GM21423 (cell line): ENCODE results near the gene SLC35B4.

Experiments
- ATAC-seq: cut with Tn5 transposase; IDR thresholded peaks from one replicate; pipeline ENCODE4 v1.9.1; 2021; ENCODE audit warnings: mild to moderate bottlenecking, moderate library complexity; ENCODE audit not compliant: unreplicated experiment

SLC35B4 gene, protein sequence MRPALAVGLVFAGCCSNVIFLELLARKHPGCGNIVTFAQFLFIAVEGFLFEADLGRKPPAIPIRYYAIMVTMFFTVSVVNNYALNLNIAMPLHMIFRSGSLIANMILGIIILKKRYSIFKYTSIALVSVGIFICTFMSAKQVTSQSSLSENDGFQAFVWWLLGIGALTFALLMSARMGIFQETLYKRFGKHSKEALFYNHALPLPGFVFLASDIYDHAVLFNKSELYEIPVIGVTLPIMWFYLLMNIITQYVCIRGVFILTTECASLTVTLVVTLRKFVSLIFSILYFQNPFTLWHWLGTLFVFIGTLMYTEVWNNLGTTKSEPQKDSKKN

DNA sequence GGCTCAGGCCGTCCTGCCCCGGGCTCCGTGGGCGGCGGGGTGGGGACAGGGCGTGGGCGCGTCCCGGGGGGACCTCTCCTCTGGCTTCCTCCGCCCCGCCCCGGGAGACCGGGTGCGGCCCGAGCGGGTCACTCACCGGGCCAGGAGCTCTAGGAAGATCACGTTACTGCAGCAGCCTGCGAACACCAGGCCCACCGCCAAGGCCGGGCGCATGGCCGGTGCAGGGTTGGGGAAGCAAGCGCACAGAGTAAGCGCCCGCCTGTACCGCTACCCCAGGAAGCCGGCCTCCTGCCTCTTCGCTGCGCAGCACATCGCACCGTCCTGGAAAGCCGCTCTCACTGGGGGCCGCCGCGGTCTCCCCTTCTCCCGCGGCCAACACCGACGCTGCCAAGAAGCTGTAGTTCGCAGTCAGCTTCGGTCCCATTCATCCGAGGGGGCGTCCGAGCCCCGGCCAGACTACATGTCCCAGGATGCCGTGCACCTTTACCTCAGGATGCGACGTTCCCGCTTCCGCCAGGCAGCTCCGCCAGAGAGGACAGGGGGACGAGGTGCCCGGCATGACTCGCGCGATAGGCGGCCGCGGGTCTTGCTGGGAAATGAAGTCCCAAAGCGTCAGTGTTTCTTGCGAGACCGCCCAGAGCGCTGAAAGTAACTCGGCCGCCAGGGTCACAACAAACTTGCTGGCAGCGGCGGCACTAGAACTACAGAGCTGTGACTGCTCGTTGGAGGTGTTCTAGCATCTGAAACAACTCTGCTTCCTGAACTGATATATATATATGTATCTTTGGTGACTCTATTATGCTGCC lies at the start of gene SLC35B4:
Gene SLC35B4 (minus strand): TSS at position 392 of the 806 bp plus-strand sequence. CDS start 179 bp downstream, at position 213.
- peak; percentile 99 for ATAC-seq

DNA sequence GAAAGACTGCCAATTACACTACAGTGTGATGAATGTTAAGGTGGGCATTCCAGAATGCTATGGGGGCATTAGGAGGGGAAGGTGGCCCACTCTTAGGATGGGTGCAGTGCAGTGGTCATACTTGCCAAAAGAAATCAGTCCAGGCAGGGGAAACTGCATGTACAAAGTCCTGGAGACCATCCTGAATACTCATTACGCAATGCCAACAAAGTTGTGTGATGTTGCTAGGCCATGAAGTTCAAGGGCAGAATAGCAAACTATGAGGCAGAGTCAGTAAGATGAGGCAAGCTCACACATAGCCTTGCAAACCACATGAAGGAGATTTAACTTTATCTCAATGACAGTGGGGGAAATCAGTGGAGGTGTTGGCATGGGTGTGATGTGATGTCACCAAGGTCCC lies 49.8 kb upstream of the SLC35B4 start:
- ATAC-seq, result no peak

DNA sequence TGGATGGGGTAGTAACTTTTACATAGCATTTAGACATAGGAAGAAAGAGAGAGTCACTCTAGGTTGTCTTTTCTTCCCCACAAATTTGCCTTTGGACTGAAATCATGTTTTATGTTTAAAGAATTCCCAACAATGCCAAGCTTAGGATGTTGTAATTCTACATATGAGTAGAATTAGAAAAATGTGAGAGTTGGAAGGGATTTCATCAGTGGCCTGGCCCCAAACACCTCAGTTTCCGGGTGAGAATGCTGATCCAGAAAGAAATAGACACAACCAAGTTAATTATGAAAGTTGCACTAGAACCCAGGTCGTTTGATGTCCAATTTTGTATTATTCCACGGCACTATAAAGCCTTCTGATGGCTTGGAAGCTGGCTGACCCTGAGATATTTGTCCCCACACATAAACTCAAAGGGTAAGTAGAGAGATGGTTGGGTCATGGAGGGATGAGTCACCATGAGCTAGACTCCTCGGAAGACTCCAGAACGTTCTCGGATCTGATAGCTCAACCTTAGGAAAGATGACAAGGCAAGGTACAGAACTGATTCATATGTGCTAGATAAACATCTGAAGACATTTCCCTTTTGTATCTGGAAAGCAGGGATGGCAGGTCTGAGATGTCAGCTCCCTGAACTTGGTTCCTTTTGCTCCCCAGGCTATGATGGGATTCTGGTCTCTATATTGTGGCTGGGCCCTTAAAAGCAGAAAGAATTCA lies 48.8 kb upstream of the SLC35B4 start:
- no peak for ATAC-seq

DNA sequence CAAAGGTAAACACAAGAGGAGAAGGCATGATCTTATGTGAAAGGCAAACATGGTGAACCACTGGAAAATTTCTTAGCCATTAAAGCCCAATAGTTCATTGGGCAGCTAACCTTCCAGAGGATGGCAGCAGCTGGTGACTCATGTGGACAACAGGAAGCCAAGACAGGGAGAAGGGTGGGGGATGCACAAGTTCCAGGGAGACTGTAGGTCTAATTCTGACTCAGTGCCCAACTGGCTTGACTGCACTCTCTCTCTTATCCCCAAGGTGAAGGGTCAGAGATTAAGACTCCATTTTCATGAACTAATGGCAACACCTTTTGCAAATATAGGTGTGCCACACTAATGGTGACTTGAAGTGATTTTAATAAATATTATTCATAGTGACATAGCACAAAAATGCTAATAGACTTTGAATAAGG lies 47.9 kb upstream of the SLC35B4 start:
- no peak for ATAC-seq

GRCh38 chr7:134362587-134363483 lies 46.1 kb upstream of the SLC35B4 start:
- ATAC-seq, result no peak

- no peak for ATAC-seq
Measured at GRCh38 chr7:134359787-134360432, 43.2 kb upstream of the SLC35B4 start.

GRCh38 chr7:134357486-134357885 lies 40.8 kb upstream of the SLC35B4 start:
- ATAC-seq, result no peak

GRCh38 chr7:134356421-134356936 lies 39.7 kb upstream of the SLC35B4 start:
- ATAC-seq, result no peak

DNA sequence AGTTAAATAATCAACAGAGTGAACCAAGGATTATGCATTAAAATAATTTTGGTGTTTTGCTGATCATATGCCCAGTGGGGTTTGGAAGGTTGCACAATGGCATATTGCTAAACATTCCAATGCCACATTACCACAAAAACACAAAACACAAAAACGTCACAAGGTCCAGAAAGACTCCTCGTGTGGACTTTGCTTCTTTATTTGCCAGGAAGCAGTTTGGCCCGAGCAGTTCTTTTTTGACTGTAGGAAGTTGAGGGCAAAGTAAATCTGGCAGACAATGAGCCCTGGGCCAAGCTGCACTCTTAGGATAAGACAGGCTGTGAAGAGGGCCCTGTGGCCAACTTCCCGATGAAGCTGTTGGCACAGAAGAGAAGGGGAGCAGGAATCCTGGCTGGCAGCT lies 39.2 kb upstream of the SLC35B4 start:
- no peak for ATAC-seq

DNA sequence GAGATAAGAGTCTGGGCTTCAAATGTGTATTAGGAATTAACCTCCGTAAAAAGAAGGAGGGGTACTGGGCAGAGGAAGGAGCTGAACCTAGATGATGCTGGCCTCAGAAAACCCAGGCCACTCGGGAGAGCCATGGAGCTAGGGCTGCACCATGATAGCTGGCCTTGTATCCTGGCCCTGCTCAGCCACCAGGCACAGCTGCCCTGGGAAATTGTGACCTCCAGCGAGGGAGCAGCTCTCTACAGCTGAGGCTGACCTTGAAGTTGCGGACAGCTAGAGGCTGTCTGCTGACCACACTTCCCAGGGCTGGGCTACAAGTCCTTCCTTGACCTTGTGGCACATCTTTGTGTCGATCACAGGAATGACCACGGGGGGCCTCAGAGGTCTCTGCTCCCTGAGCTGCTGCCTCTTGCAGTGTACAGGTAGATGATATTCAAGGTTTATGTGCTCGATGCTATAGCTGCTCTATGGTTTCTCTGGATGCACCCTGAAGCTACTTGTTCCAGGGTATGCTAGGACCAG lies 38.3 kb upstream of the SLC35B4 start:
- no peak for ATAC-seq

- ATAC-seq, result no peak
Measured at GRCh38 chr7:134353411-134353810, 36.7 kb upstream of the SLC35B4 start.

DNA sequence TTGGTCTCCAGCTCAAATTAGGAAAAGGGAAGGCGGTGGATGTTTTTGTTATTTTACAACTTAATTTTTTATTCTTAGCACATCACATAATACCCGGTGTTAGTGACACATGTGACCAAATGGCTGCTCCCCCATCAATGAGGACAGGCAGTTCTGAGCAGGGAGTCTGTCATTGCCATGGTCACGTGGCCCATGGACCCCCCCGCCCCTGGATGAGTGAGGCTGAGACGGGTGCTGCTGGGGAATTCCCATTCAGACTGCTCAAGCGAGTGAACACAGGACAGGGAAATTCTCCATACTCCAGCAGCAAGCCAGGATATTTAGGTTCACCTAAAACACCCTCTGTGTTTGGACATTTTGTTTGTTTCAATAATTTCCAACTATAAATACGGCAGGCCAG lies 34.7 kb upstream of the SLC35B4 start:
- ATAC-seq, result no peak

- ATAC-seq, result no peak
Measured at GRCh38 chr7:134350709-134351108, 34.0 kb upstream of the SLC35B4 start.

GRCh38 chr7:134347567-134347966 lies 30.8 kb upstream of the SLC35B4 start:
- ATAC-seq, result no peak

DNA sequence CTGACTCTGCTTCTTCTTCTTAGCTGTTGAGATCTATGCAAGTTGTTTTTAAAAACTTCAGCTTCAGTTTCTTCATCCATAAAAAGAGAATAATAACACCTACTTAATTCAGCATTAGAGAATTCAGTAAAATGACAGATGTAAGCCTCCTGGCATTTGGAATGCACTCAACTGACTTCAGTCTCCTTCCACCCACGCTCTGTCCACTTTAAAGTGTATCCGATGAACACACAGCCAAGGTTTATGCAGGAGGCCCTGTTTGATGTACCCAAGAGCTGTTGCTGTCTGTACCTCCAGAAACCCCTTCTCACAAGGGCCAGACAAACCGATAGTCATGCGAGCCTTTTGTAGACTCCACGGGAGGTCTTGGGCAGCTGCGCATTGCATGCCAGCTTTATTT lies 27.1 kb upstream of the SLC35B4 start:
- ATAC-seq, result no peak

GRCh38 chr7:134343136-134343535 lies 26.4 kb upstream of the SLC35B4 start:
- no peak for ATAC-seq

GRCh38 chr7:134339475-134339874 lies 22.7 kb upstream of the SLC35B4 start:
- no peak for ATAC-seq

GRCh38 chr7:134337980-134338379 lies 21.2 kb upstream of the SLC35B4 start:
- ATAC-seq, result no peak

DNA sequence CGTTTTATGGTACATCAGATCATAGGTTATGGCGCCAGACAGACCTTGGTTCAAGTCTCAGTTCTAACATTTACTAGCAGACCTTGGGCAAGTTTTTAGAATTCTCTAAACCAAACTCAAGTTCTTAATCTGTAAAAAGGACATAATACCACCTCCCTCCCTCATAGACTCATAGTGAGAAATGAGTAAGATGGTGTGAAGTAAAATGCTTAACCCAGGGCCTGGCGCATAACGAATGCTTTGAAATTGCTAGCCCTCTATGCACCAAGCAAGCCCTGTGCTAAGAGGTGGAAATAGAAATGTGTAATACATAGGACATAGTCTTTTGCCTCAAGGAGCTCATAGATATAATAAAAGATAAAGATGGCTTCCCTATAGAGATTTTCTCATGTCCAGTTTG lies 17.7 kb upstream of the SLC35B4 start:
- no peak for ATAC-seq

- no peak for ATAC-seq
Measured at GRCh38 chr7:134333943-134334342, 17.2 kb upstream of the SLC35B4 start.
